ENCODE results near the gene PCNX3. TPM values are rescaled to one million over a fixed set of nuclear protein-coding genes. Genes with fewer than 3 reads are reported as not detected.
A peak's percentile ranks its signal among the peaks of the same experiment; 100 is the strongest.

The PCNX3 gene
- total and polyA plus RNA-seq, 2 of the 13 experiments (the other 11 are each of a cell fraction or from before 2014, with no cell fraction given): 16.2 to 23.0 TPM

DNA sequence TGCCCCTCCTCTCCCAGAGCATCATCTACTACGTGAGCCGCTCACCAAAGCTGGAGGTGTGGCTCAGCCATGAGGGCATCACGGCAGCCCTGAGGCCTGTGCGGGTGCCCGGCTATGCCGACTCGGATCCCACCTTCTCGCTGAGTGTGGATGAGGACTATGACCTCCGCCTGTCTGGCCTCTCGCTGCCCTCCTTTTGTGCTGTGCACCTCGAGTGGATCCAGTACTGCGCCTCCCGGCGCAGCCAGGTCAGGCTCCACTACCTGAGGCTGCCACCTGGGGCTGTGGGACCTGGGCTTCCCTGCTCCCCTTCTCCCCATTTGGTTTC is 18.5 kb downstream of the PCNX3 start (continued):
- TF ChIP-seq, protein P1, sequence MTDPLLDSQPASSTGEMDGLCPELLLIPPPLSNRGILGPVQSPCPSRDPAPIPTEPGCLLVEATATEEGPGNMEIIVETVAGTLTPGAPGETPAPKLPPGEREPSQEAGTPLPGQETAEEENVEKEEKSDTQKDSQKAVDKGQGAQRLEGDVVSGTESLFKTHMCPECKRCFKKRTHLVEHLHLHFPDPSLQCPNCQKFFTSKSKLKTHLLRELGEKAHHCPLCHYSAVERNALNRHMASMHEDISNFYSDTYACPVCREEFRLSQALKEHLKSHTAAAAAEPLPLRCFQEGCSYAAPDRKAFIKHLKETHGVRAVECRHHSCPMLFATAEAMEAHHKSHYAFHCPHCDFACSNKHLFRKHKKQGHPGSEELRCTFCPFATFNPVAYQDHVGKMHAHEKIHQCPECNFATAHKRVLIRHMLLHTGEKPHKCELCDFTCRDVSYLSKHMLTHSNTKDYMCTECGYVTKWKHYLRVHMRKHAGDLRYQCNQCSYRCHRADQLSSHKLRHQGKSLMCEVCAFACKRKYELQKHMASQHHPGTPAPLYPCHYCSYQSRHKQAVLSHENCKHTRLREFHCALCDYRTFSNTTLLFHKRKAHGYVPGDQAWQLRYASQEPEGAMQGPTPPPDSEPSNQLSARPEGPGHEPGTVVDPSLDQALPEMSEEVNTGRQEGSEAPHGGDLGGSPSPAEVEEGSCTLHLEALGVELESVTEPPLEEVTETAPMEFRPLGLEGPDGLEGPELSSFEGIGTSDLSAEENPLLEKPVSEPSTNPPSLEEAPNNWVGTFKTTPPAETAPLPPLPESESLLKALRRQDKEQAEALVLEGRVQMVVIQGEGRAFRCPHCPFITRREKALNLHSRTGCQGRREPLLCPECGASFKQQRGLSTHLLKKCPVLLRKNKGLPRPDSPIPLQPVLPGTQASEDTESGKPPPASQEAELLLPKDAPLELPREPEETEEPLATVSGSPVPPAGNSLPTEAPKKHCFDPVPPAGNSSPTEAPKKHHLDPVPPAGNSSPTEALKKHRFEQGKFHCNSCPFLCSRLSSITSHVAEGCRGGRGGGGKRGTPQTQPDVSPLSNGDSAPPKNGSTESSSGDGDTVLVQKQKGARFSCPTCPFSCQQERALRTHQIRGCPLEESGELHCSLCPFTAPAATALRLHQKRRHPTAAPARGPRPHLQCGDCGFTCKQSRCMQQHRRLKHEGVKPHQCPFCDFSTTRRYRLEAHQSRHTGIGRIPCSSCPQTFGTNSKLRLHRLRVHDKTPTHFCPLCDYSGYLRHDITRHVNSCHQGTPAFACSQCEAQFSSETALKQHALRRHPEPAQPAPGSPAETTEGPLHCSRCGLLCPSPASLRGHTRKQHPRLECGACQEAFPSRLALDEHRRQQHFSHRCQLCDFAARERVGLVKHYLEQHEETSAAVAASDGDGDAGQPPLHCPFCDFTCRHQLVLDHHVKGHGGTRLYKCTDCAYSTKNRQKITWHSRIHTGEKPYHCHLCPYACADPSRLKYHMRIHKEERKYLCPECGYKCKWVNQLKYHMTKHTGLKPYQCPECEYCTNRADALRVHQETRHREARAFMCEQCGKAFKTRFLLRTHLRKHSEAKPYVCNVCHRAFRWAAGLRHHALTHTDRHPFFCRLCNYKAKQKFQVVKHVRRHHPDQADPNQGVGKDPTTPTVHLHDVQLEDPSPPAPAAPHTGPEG (CRISPR knock-in tag; IDR thresholded peaks at IDR 0.05): no peak
- no peak for TF ChIP-seq ZNF614 (CRISPR knock-in tag; IDR thresholded peaks at IDR 0.05; ENCODE audit: borderline replicate concordance)

DNA sequence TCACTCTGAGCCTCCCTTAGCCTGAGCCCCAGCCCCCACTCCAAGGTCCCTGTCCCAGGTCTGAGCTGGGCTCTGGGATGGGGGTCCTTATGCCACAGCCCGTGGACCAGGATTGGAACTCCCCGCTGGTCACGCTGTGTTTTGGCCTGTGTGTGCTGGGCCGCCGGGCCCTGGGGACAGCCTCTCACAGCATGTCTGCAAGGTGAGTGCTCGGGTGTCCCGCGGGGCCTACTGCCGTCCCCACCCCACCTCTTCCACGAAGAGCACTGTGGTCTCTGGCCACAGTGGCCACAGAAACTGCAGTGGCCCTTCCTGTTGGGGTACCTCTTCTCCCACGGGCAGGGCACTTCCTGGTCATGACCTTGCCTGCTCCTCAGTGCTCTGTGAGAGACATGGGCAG is 18.9 kb downstream of the PCNX3 start:
- POLR2A ChIA-PET: no interaction called here
- in situ Hi-C loops (cut with HindIII; ENCODE audit: extremely low pct_ligation_motif_present, low pct_unique_long_range_greater_than_20kb): no loop called here
- FAIRE-seq (no peak), ATAC-seq (no peak), DNase-seq (ENCODE audit: low spot score) (no peak)
- Histone ChIP-seq H2AFZ (ENCODE audit: low read length) (no peak overlapping the region), H3K9ac (ENCODE audit: insufficient read depth, low read depth, low read length) (no peak overlapping the region), H3K27ac (ENCODE audit: extremely low read length, insufficient read depth, low read length) (no peak overlapping the region), H3K9me3 (ENCODE audit: low read length) (no peaks in the 10 kb centered on the region), H4K20me1 (ENCODE audit: insufficient read depth, low read length) (no peaks in the 10 kb centered on the region), H3K4me2 (ENCODE audit: low read depth, low read length) (no peak overlapping the region), H3K79me2 (ENCODE audit: insufficient read depth, low read length) (no peaks in the 10 kb centered on the region), H3K4me3 (replicated peaks in 1 of 3; ENCODE audit: insufficient read depth in 1 of 3, low read depth in 2 of 3, low read length in 3 of 3) (no peak overlapping the region), H3K4me1 (ENCODE audit: insufficient read depth, low read length) (peaks cover 28% of the 10 kb centered on the region), H3K27me3 (ENCODE audit: control insufficient read depth in 1 of 2, insufficient read depth in 2 of 2, low read length in 2 of 2) (no peaks in the 10 kb centered on the region), H3K36me3 (replicated peaks in 1 of 2; ENCODE audit: control insufficient read depth in 1 of 2, insufficient read depth in 2 of 2, low read length in 2 of 2) (peaks cover 36 to 52% of the 10 kb centered on the region in 2 experiments; a peak in 4 of 5 replicates)
- WGBS (ENCODE audit: low lambda C conversion rate): 100% methylated on average over 2 of the region's 11 CpGs
- TF ChIP-seq ZMAT3 (CRISPR knock-in tag; conservative IDR thresholded peaks at IDR 0.05) (no peak), AGO2 (optimal IDR thresholded peaks at IDR 0.05; ENCODE audit: low read depth, low read length) (peak; percentile 1)
- TF ChIP-seq, protein P2, sequence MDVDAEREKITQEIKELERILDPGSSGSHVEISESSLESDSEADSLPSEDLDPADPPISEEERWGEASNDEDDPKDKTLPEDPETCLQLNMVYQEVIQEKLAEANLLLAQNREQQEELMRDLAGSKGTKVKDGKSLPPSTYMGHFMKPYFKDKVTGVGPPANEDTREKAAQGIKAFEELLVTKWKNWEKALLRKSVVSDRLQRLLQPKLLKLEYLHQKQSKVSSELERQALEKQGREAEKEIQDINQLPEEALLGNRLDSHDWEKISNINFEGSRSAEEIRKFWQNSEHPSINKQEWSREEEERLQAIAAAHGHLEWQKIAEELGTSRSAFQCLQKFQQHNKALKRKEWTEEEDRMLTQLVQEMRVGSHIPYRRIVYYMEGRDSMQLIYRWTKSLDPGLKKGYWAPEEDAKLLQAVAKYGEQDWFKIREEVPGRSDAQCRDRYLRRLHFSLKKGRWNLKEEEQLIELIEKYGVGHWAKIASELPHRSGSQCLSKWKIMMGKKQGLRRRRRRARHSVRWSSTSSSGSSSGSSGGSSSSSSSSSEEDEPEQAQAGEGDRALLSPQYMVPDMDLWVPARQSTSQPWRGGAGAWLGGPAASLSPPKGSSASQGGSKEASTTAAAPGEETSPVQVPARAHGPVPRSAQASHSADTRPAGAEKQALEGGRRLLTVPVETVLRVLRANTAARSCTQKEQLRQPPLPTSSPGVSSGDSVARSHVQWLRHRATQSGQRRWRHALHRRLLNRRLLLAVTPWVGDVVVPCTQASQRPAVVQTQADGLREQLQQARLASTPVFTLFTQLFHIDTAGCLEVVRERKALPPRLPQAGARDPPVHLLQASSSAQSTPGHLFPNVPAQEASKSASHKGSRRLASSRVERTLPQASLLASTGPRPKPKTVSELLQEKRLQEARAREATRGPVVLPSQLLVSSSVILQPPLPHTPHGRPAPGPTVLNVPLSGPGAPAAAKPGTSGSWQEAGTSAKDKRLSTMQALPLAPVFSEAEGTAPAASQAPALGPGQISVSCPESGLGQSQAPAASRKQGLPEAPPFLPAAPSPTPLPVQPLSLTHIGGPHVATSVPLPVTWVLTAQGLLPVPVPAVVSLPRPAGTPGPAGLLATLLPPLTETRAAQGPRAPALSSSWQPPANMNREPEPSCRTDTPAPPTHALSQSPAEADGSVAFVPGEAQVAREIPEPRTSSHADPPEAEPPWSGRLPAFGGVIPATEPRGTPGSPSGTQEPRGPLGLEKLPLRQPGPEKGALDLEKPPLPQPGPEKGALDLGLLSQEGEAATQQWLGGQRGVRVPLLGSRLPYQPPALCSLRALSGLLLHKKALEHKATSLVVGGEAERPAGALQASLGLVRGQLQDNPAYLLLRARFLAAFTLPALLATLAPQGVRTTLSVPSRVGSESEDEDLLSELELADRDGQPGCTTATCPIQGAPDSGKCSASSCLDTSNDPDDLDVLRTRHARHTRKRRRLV (CRISPR knock-in tag; IDR thresholded peaks at IDR 0.05): no peak
- no TSS peak for BruUV-seq (replicated peaks)
- intact Hi-C loops (cut with micrococcal nuclease; ENCODE audit: unreplicated experiment): no loop called here
- CTCF ChIA-PET (ENCODE audit: low intra/inter-chr PET ratio, low total read pairs): no interaction called here
